Muscle of leg (tissue), 11 donors: ENCODE measurements around the gene M6PR. TPM values are rescaled to one million over a fixed set of nuclear protein-coding genes. Genes with fewer than 3 reads are reported as not detected.
"Not testable (repeated sequence)": the region's sequence is repeated elsewhere in the genome, so short reads cannot be mapped to it uniquely, and the experiment has no call there.

Experiments used
- DNase-seq: peaks from one replicate; pipeline ENCODE4 v3.0.0; 2013
- H3K27ac ChIP-seq: one replicate; pipeline ENCODE4 v1.5.1; 2013; ENCODE audit warnings: mild to moderate bottlenecking, low read length, control low read depth
- H3K27me3 ChIP-seq: one replicate; pipeline ENCODE4 v1.6.1; 2013; ENCODE audit warnings: low read length; ENCODE audit not compliant: control insufficient read depth, insufficient read depth
- H3K36me3 ChIP-seq: one replicate; pipeline ENCODE4 v1.6.1; 2013; ENCODE audit warnings: low read length; ENCODE audit not compliant: control insufficient read depth, insufficient read depth
- H3K4me1 ChIP-seq: one replicate; pipeline ENCODE4 v1.6.1; 2013; ENCODE audit warnings: low read length; ENCODE audit not compliant: control insufficient read depth, insufficient read depth
- H3K4me3 ChIP-seq: one replicate; pipeline ENCODE4 v1.5.1; 2013; ENCODE audit warnings: low read length, control low read depth
- H3K9me3 ChIP-seq: replicated peaks from 2 replicates; pipeline ENCODE4 v1.6.1; 2013; ENCODE audit warnings: low read depth, low read length; ENCODE audit not compliant: control insufficient read depth
- WGBS: methylation state at CpG from one replicate; pipeline ENCODE4 v1.1.5; 2013; ENCODE audit warnings: missing lambda C conversion rate; ENCODE audit not compliant: insufficient coverage; 5-methylcytosine and 5-hydroxymethylcytosine counted together
- polyA plus RNA-seq, 8 donors: library from polyadenylated mRNA; unstranded; fragments of 120-200 nt; gene quantifications; one replicate each; pipeline versions ENCODE4 v1.2.1 to v1.2.3, GENCODE V29; 2013; ENCODE audit warnings: inconsistent platforms in 1 of 8, low replicate concordance in 1 of 8; ENCODE audit not compliant: insufficient read length in 8 of 8, insufficient read depth in 1 of 8
- total RNA-seq: library from RNA; stranded (reverse); fragments of 120-200 nt; gene quantifications from one replicate; pipeline ENCODE4 v1.2.4, GENCODE V29; 2013

The M6PR gene
- total and polyA plus RNA-seq, 9 donors = 74.9 to 127 (median 110) TPM

DNA sequence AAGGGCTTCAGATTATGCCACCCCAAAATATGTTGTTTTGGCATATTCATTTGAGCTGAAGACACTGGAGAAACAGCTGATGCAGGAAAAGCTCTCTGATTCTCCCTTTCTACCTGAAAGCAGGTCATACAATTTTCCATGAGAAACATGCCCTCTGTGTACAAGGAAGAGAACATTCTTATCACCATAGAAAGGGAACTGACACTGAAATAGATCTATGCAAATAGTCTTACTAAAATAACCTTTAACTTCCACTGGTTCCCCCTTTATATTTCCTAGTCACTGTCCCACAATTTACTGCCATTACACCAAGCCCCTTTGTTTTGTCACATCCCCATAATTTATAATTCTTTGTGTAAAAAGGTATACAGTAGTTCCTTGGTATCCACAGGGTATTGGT is 44.8 kb downstream of the M6PR start:
- Histone ChIP-seq H3K9me3 (no peaks in the 10 kb centered on the region), H3K4me1 (peaks cover 2% of the 10 kb centered on the region), H3K36me3 (no peaks in the 10 kb centered on the region), H3K27ac (no peak overlapping the region), H3K27me3 (no peaks in the 10 kb centered on the region), H3K4me3 (no peak overlapping the region)
- DNase-seq = no peak

DNA sequence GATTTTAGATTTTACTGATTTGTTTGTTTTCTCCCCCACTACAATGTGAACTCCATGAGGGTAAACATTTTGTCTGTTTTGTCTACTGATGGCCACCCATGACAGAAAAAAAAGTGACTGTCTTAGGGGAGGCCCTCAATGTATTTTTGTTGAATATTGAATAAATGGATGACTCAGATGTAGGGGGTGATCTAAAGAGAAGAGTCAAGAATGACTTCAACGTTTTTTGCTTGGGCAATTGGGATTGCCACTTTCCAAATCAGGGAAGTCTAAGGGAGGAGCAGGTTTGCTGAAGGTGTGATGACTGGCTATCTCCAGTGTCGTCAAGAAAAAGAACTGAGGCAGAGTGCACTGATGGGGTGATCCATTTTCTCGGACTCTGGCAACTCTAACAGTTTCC is 45.8 kb downstream of the M6PR start:
- DNase-seq = no peak
- no peak overlapping the region for H3K4me3 ChIP-seq
- no peaks in the 10 kb centered on the region for H3K9me3 ChIP-seq
- WGBS = 67% methylated on average over 1 of the region's 3 CpGs
- H3K36me3 ChIP-seq = no peaks in the 10 kb centered on the region
- H3K27ac ChIP-seq = no peak overlapping the region
- H3K4me1 ChIP-seq = peaks cover 2% of the 10 kb centered on the region
- H3K27me3 ChIP-seq = no peaks in the 10 kb centered on the region

DNA sequence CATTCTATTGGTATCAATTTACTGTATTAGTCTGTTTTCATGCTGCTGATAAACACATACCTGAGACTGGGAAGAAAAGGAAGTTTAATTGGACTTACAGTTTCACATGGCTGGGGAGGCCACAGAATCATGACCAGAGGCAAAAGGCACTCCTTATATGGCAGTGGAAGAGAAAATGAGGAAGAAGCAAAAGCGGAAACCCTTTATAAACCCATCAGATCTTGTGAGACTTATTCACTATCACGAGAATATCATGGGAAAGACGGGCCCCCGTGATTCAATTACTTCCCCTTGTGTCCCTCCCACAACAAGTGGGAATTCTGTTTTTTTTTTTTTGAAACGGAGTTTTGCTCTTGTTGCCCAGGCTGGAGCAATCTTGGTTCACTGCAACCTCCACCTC is 46.7 kb downstream of the M6PR start:
- DNase-seq = peak; percentile 57
- H3K36me3 ChIP-seq, H3K4me3 ChIP-seq, H3K27ac ChIP-seq, H3K4me1 ChIP-seq, H3K9me3 ChIP-seq, H3K27me3 ChIP-seq: not testable (repeated sequence)
- WGBS = no CpG with 5 or more reads among the region's 5 CpGs

DNA sequence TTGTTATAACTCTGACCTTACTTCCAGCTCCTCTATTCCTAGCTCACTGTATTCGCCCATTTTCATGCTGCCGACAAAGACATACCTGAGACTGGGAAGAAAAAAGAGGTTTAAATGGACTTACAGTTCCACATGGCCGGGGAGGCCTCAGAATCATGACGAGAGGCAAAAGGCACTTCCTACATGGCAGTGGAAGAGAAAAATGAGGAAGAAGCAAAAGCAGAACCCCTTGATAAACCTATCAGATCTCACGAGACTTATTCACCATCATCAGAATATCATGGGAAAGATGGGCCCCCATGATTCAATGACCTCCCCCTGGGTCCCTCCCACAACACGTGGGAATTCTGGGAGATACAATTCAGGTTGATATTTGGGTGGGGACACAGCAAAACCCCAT is 49.6 kb downstream of the M6PR start:
- Histone ChIP-seq H3K4me1 (no peaks in the 10 kb centered on the region), H3K27ac (no peak overlapping the region), H3K4me3 (no peak overlapping the region), H3K36me3 (no peaks in the 10 kb centered on the region), H3K9me3 (no peaks in the 10 kb centered on the region), H3K27me3 (no peaks in the 10 kb centered on the region)
- no peak for DNase-seq
- WGBS = 66% methylated on average over 2 of the region's 6 CpGs

DNA sequence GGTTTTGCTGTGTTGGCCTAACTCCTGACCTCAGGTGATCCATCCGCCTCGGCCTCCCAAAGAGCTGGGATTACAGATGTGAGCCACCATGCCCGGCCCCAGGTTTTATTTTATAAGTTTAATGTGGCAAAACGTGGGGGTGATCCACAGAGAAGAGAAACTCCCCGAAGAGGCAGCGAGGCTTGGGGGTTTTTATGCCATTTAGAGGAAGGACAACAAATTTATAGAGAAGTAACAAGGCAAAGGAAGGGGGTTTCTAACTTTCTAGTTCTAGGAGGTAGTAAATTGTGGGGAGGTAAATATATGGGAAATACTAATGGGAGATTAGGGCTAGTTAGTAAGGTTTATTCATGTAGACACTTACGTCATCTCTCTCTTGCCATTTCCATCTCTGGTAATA is 52.4 kb downstream of the M6PR start:
- Histone ChIP-seq H3K27ac (no peak overlapping the region), H3K36me3 (no peaks in the 10 kb centered on the region), H3K9me3 (no peaks in the 10 kb centered on the region), H3K4me3 (no peak overlapping the region), H3K4me1 (no peaks in the 10 kb centered on the region), H3K27me3 (no peaks in the 10 kb centered on the region)
- no peak for DNase-seq
- 95% methylated on average over 6 of the region's 7 CpGs for WGBS

DNA sequence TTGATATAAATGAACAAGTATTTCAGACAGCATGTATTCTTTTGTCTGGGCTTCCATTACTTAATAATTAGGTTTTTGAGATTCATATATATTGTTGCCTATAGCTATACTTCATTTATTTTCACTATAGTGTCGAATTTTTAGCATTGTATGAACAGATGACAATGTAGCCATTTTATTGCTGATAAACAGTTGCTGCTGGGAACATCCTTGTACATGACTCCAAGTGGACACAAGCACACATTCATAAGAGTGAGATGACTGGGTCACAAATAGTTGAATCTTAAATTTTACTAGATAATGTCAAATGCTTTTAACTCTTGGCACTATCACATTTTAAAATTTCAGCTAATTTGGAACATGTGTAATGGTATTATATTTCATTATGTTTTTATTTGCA is 54.5 kb downstream of the M6PR start:
- Histone ChIP-seq H3K4me3 (no peak overlapping the region), H3K9me3 (no peaks in the 10 kb centered on the region), H3K36me3 (no peaks in the 10 kb centered on the region), H3K27ac (no peak overlapping the region), H3K4me1 (no peaks in the 10 kb centered on the region), H3K27me3 (no peaks in the 10 kb centered on the region)
- DNase-seq = no peak
- WGBS = no CpG with 5 or more reads among the region's 1 CpG

DNA sequence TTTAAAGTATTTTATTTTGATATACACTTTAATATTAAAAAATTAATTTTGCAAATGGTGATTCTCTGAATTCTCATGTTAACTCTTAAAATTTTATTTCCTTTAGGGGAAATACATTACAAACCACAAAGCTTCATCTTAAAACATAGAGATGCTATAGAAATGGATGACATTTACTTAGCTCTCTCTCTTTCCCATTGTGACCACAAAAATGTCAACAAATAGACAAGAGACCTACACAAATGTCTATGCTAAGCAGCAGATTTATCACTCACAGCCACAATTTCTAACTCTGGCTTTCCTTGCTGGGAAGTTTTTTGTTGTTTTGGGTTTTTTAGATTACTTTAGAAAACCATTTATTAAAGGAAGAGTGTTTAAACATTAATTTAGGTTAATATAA is 55.1 kb downstream of the M6PR start:
- no peak for DNase-seq
- Histone ChIP-seq H3K9me3 (no peaks in the 10 kb centered on the region), H3K4me1 (no peaks in the 10 kb centered on the region), H3K36me3 (no peaks in the 10 kb centered on the region), H3K27me3 (no peaks in the 10 kb centered on the region), H3K27ac (no peak overlapping the region), H3K4me3 (no peak overlapping the region)

DNA sequence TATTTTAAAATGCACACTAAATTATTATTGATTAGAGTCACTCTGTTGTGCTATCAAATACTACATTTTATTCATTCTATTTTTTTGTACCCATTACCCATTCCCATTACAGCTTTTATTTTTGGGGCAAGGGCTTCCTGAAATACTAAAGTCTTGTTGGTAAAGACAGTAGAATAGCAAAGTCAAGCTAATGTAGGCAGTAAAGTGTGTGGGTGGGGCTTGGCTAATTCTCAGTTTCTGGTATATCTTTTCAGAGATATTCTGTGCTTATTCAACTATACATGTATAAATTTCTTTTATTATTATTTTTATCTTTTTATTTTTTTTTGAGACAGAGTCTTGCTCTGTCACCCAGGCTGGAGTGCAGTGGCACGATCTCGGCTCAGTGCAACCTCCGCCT is 57.5 kb downstream of the M6PR start:
- no CpG with 5 or more reads among the region's 3 CpGs for WGBS
- H3K36me3 ChIP-seq = no peaks in the 10 kb centered on the region
- DNase-seq = no peak

More for the DNA sequence above, 57.5 kb downstream of the M6PR start:
- Histone ChIP-seq H3K9me3 (no peaks in the 10 kb centered on the region), H3K4me1 (no peaks in the 10 kb centered on the region), H3K27ac (no peak overlapping the region), H3K4me3 (no peak overlapping the region), H3K27me3 (no peaks in the 10 kb centered on the region)

Other genes with a start within 250 kb of the M6PR start
- gene A2ML1, start 127.0 kb downstream of the M6PR start, total RNA-seq = not detected
- gene A2ML1, start 127.0 kb downstream of the M6PR start, polyA plus RNA-seq = 1 to 10 TPM in 1 of 8 donors, under 1 TPM in 6, not detected in 1; 0.02 to 6.5 (median 0.33) TPM
- 27.8 TPM for gene PHC1, start 35.1 kb downstream of the M6PR start, total RNA-seq
- gene PHC1, start 35.1 kb downstream of the M6PR start, polyA plus RNA-seq = 10 to 100 TPM; 28.8 to 44.3 (median 34.8) TPM
- 2.7 TPM for gene KLRG1, start 39.9 kb upstream of the M6PR start, total RNA-seq
- 1 to 10 TPM; 1.6 to 2.9 (median 2.6) TPM for gene KLRG1, start 39.9 kb upstream of the M6PR start, polyA plus RNA-seq
- gene A2M, start 166.3 kb upstream of the M6PR start, total RNA-seq = 233 TPM
- gene A2M, start 166.3 kb upstream of the M6PR start, polyA plus RNA-seq = 100 to 1,000 TPM; 279 to 347 (median 307) TPM